Liver (tissue), 9 donors: ENCODE results near the gene AP2A2. TPM values are rescaled to one million over a fixed set of nuclear protein-coding genes. Genes with fewer than 3 reads are reported as not detected.
A peak's percentile ranks its signal among the peaks of the same experiment; 100 is the strongest.

Experiments used
- DNase-seq: peaks from one replicate; pipeline ENCODE4 v3.0.0-alpha.2; 2017; ENCODE audit warnings: low spot score
- H3K27ac ChIP-seq, 2 donors: one replicate each; pipeline ENCODE4 v1.7.0; 2013; ENCODE audit warnings: inconsistent platforms in 2 of 2, low read length in 2 of 2, control low read depth in 1 of 2, low read depth in 1 of 2, mild to moderate bottlenecking in 1 of 2
- H3K27me3 ChIP-seq, 4 donors: one replicate each; pipeline versions ENCODE4 v1.6.1 to v1.7.0; 2013; ENCODE audit warnings: low read length in 3 of 4, inconsistent platforms in 1 of 4, mild to moderate bottlenecking in 1 of 4, moderate library complexity in 1 of 4; ENCODE audit not compliant: control insufficient read depth in 4 of 4, insufficient read depth in 4 of 4
- H3K36me3 ChIP-seq, 4 donors: one replicate each; pipeline versions ENCODE4 v1.6.1 to v1.7.0; 2013; ENCODE audit warnings: low read length in 3 of 4, mild to moderate bottlenecking in 3 of 4, low read depth in 1 of 4, moderate library complexity in 1 of 4; ENCODE audit not compliant: control insufficient read depth in 4 of 4, insufficient read depth in 3 of 4
- H3K4me1 ChIP-seq, 4 donors: one replicate each; pipeline versions ENCODE4 v1.6.1 to v1.7.0; 2013; ENCODE audit warnings: low read length in 3 of 4, mild to moderate bottlenecking in 3 of 4, moderate library complexity in 1 of 4; ENCODE audit not compliant: control insufficient read depth in 4 of 4, insufficient read depth in 4 of 4
- H3K4me3 ChIP-seq, 3 donors: one replicate each; pipeline versions ENCODE4 v1.6.1 to v1.7.0; 2013; ENCODE audit warnings: low read length in 3 of 3, control low read depth in 1 of 3, low read depth in 1 of 3, mild to moderate bottlenecking in 1 of 3
- H3K9ac ChIP-seq, 2 donors: one replicate each; pipeline ENCODE4 v1.7.0; 2013; ENCODE audit warnings: low read length in 2 of 2, mild to moderate bottlenecking in 2 of 2, moderate library complexity in 2 of 2, control low read depth in 1 of 2, low read depth in 1 of 2
- H3K9me3 ChIP-seq, 4 donors: one replicate each; pipeline versions ENCODE4 v1.6.1 to v1.7.0; 2013; ENCODE audit warnings: low read length in 3 of 4; ENCODE audit not compliant: control insufficient read depth in 4 of 4
- FOXA1 ChIP-seq: IDR thresholded peaks from 2 replicates; pipeline ENCODE4 v1.6.1; 2016; ENCODE audit warnings: antibody characterized with exemption
- FOXA2 ChIP-seq: IDR thresholded peaks from 2 replicates; pipeline ENCODE4 v1.6.1; 2016; ENCODE audit warnings: antibody characterized with exemption
- GABPA ChIP-seq, 2 donors: IDR thresholded peaks in 1 of 2; conservative IDR thresholded peaks in 1 of 2; 2 replicates each; pipeline ENCODE4 v1.6.1; 2016; ENCODE audit warnings: antibody characterized with exemption in 2 of 2, mild to moderate bottlenecking in 1 of 2, moderate library complexity in 1 of 2
- HNF4A ChIP-seq, 2 donors: conservative IDR thresholded peaks; 2 replicates each; pipeline ENCODE4 v1.6.1; 2016; ENCODE audit warnings: antibody characterized with exemption in 2 of 2, mild to moderate bottlenecking in 2 of 2
- HNF4G ChIP-seq: IDR thresholded peaks from 2 replicates; pipeline ENCODE4 v1.6.1; 2016; ENCODE audit warnings: antibody characterized with exemption
- NR2F2 ChIP-seq: IDR thresholded peaks from 2 replicates; pipeline ENCODE4 v1.6.1; 2016; ENCODE audit warnings: antibody characterized with exemption
- RAD21 ChIP-seq, 2 donors: IDR thresholded peaks; 2 replicates each; pipeline ENCODE4 v1.6.1; 2016; ENCODE audit warnings: antibody characterized with exemption in 2 of 2, mild to moderate bottlenecking in 2 of 2
- RXRA ChIP-seq, 2 donors: IDR thresholded peaks; 2 replicates each; pipeline ENCODE4 v1.6.1; 2017 to 2018; ENCODE audit warnings: antibody characterized with exemption in 2 of 2, mild to moderate bottlenecking in 1 of 2
- SP1 ChIP-seq: IDR thresholded peaks from 2 replicates; pipeline ENCODE4 v1.6.1; 2018; ENCODE audit warnings: antibody characterized with exemption, mild to moderate bottlenecking
- TAF1 ChIP-seq: conservative IDR thresholded peaks from 2 replicates; pipeline ENCODE4 v1.6.1; 2016; ENCODE audit warnings: antibody characterized with exemption, mild to moderate bottlenecking
- YY1 ChIP-seq: IDR thresholded peaks from 2 replicates; pipeline ENCODE4 v1.6.1; 2016; ENCODE audit warnings: antibody characterized with exemption, mild to moderate bottlenecking
- WGBS: extraction: QIAGEN DNeasy Blood & Tissue Kit; methylation state at CpG from one replicate; pipeline ENCODE4 v1.1.7; 2013; 5-methylcytosine and 5-hydroxymethylcytosine counted together
- polyA plus RNA-seq, 2 donors: library from polyadenylated mRNA; stranded (reverse) in 1 of 2; unstranded in 1 of 2; fragments of 200-250 nt in 1 of 2; fragments of >200 nt in 1 of 2; fragmentation: Nextera tagmentation in 1 of 2; extraction: Ambion mirVana in 1 of 2; gene quantifications; one replicate each; pipeline versions ENCODE4 v1.2.1 to v1.2.3, GENCODE V29; 2013 to 2015
- total RNA-seq, 2 donors: library from RNA; depleted of rRNA; stranded (reverse); fragments of >200 nt; gene quantifications; one replicate each; pipeline ENCODE4 v1.2.3, GENCODE V29; 2014
- TF ChIP-seq, protein P1 (sequence below): IDR thresholded peaks from 2 replicates; pipeline ENCODE4 v1.6.1; 2016; ENCODE audit warnings: antibody characterized with exemption, mild to moderate bottlenecking
- TF ChIP-seq, protein P2 (sequence below): IDR thresholded peaks from 2 replicates; pipeline ENCODE4 v1.6.1; 2016; ENCODE audit warnings: antibody characterized with exemption
- TF ChIP-seq, protein P3 (sequence below): fragments of 150-350 bp; IDR thresholded peaks from 2 replicates; pipeline ENCODE4 v1.5.1; 2017; ENCODE audit warnings: improper control_type of control experiment, low read depth, low read length; ENCODE audit not compliant: missing input control
- donor health status: healthy.
- donor health status: healthy.
- donor health status: healthy.
- donor health status: healthy.
- donor health status: healthy.

AP2A2 gene
- total and polyA plus RNA-seq, 4 donors, result 20.5 to 39.7 (median 23.8) TPM

DNA sequence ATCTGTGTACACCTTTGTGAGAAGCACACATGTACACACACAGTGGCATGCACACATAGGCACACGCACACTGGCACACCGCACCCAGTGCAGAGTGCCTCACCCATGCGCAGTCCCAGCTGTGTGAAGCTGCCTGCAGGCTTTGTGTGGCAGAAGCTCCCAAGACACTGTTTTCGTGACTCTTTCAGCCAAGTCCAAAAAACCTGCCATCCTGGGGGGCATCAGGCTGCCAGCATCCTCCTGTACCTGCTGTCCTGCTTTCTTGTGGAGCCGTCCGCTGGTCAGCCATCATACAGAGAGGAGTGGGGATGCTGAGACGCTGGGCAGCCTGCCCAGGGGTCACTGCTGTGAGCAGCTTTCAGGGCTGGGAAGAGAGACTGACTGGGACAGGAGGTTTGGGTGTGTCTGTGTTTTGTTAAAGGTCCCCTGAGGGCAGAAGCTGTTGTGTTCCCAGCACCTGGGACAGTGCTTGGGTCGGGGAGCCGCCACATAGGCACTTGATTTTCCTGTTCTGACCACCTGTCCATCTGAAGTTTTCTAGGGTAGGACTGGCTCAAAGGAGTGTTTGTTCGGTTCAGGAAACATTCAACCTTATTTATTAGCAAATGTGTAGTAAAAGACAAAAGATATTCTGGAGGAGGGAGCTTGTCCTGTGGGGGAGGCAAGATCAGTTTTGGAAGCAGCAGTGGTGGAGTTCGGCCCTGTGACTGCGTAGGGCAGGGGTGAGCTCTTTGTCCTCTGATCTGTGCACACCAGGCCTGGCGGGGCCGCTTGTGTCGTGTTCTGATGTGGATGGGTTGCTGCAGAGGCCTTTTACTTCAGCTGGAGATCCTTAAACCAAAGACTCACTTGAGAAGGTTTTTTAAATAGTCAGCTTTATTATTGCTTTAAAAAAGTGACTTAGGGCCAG lies 29.7 kb downstream of the AP2A2 start:
- Histone ChIP-seq H3K27me3 (no peaks in the 10 kb centered on the region), H3K36me3 (no peaks in the 10 kb centered on the region), H3K27ac (peak overlapping the region; percentile 22 to 49), H3K4me3 (no peak overlapping the region), H3K4me1 (peaks cover 11 to 68% (median 59%) of the 10 kb centered on the region in 4 donors), H3K9ac (no peak overlapping the region), H3K9me3 (no peaks in the 10 kb centered on the region)
- WGBS, result 49% methylated on average over 15 of the region's 15 CpGs
- no peak for DNase-seq
- TF ChIP-seq RXRA (IDR thresholded peaks at IDR 0.05) (peak; percentile 35 to 79), HNF4G (no peak), HNF4A (conservative IDR thresholded peaks at IDR 0.05) (peak; percentile 75 to 90), YY1 (peak; percentile 33), NR2F2 (no peak), SP1 (peak; percentile 51), RAD21 (IDR thresholded peaks at IDR 0.05) (peak; percentile 21 to 27)
- TF ChIP-seq, protein P1, sequence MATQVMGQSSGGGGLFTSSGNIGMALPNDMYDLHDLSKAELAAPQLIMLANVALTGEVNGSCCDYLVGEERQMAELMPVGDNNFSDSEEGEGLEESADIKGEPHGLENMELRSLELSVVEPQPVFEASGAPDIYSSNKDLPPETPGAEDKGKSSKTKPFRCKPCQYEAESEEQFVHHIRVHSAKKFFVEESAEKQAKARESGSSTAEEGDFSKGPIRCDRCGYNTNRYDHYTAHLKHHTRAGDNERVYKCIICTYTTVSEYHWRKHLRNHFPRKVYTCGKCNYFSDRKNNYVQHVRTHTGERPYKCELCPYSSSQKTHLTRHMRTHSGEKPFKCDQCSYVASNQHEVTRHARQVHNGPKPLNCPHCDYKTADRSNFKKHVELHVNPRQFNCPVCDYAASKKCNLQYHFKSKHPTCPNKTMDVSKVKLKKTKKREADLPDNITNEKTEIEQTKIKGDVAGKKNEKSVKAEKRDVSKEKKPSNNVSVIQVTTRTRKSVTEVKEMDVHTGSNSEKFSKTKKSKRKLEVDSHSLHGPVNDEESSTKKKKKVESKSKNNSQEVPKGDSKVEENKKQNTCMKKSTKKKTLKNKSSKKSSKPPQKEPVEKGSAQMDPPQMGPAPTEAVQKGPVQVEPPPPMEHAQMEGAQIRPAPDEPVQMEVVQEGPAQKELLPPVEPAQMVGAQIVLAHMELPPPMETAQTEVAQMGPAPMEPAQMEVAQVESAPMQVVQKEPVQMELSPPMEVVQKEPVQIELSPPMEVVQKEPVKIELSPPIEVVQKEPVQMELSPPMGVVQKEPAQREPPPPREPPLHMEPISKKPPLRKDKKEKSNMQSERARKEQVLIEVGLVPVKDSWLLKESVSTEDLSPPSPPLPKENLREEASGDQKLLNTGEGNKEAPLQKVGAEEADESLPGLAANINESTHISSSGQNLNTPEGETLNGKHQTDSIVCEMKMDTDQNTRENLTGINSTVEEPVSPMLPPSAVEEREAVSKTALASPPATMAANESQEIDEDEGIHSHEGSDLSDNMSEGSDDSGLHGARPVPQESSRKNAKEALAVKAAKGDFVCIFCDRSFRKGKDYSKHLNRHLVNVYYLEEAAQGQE, result peak; percentile 63
- TF ChIP-seq, protein P2, sequence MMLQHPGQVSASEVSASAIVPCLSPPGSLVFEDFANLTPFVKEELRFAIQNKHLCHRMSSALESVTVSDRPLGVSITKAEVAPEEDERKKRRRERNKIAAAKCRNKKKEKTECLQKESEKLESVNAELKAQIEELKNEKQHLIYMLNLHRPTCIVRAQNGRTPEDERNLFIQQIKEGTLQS, result no peak

DNA sequence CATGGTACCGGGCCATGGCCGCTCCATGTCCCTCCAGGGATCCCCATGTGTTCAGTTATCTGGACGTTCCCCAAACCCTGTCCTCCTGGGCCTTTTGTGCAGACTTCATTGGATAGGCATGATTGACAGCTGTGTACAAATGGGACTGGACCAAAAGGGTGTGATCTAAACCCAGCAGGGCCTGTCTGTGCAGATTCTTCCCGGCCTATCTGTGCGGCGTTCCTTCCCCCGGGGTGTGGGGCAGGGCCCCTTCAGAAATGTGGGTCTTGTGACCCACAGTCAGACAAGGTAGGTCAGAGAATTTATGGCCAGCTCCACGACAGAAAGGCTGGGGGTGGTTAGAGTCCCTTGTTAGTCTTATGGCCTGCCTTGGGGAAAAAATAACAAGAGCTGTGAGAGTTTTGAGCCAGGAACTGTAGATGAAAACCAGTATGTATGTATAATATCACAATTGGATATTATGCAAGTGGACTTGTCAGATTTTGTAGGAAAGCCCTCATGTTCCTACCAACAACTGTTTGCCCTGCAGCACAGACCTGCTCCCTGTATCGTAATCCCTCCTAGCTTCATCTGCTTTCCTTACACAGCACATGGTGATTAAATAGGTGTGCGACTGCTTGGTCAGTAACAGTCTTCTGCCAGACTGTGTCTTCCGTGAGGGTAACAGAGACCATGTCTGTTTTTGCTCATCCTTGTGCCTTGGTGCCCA lies 31.7 kb downstream of the AP2A2 start:
- Histone ChIP-seq H3K36me3 (peaks cover 0 to 9% (median 0%) of the 10 kb centered on the region in 4 donors), H3K4me1 (peaks cover 9 to 57% (median 49%) of the 10 kb centered on the region in 4 donors), H3K9me3 (no peaks in the 10 kb centered on the region), H3K27me3 (no peaks in the 10 kb centered on the region), H3K9ac (no peak overlapping the region), H3K4me3 (no peak overlapping the region), H3K27ac (no peak overlapping the region)
- 90% methylated on average over 11 of the region's 11 CpGs for WGBS
- TF ChIP-seq GABPA (IDR thresholded peaks at IDR 0.05 in 1 of 2, conservative IDR thresholded peaks at IDR 0.05 in 1 of 2), result no peak
- TF ChIP-seq FOXA2, result no peak
- TF ChIP-seq TAF1, result no peak
- TF ChIP-seq NR2F2, result no peak
- TF ChIP-seq RXRA (IDR thresholded peaks at IDR 0.05), result no peak
- no peak for TF ChIP-seq FOXA1
- TF ChIP-seq, protein P2, result no peak
- TF ChIP-seq, protein P3, sequence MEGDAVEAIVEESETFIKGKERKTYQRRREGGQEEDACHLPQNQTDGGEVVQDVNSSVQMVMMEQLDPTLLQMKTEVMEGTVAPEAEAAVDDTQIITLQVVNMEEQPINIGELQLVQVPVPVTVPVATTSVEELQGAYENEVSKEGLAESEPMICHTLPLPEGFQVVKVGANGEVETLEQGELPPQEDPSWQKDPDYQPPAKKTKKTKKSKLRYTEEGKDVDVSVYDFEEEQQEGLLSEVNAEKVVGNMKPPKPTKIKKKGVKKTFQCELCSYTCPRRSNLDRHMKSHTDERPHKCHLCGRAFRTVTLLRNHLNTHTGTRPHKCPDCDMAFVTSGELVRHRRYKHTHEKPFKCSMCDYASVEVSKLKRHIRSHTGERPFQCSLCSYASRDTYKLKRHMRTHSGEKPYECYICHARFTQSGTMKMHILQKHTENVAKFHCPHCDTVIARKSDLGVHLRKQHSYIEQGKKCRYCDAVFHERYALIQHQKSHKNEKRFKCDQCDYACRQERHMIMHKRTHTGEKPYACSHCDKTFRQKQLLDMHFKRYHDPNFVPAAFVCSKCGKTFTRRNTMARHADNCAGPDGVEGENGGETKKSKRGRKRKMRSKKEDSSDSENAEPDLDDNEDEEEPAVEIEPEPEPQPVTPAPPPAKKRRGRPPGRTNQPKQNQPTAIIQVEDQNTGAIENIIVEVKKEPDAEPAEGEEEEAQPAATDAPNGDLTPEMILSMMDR, result no peak
- TF ChIP-seq YY1, result no peak
- no peak for TF ChIP-seq HNF4A (conservative IDR thresholded peaks at IDR 0.05)
- TF ChIP-seq, protein P1, result no peak
- no peak for TF ChIP-seq RAD21 (IDR thresholded peaks at IDR 0.05)
- TF ChIP-seq HNF4G, result no peak
- TF ChIP-seq SP1, result no peak
- no peak for DNase-seq
